ENCODE results near the gene SF3B1. TPM values are rescaled to one million over a fixed set of nuclear protein-coding genes. Genes with fewer than 3 reads are reported as not detected.

Gene SF3B1
- total and polyA plus RNA-seq, 2 of the 13 experiments (the other 11 are each of a cell fraction or from before 2014, with no cell fraction given) = 387 to 750 TPM

DNA sequence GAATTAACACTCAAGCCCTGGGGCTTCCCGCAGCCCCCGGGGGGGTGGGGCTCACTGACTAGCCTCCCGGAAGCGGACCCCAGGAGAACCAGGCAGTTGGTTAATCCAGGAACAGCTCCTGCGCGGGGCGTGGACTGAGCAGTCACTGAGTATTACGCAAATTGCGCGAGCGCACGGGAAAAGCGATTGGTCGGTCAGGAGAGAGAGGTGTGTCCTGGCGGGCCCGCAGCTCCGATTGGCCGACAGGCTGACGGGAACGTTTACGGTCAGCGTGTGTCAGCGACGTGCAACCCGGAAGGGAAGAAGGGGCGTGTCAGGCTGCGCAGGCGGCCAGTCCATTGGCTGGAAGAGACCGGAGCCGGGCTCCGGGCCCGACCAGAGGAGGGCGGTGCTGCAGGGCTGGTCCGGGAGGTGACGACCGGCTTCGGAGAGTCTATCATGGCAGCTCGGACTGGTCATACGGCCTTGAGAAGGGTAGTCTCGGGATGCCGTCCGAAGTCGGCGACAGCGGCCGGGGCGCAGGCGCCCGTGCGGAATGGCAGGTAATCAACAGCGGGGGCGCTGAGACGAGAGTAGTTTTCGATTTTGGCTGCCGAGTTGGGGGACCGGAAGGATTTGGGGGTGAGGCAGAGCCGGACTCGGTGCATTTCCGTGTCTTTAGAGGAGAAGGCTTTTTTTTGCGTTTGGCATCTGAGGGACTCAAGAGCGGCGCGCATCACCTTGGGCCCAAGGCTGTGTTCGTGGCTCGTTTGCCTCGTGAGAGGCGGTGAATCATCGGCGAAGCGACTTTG is 18.5 kb upstream of the SF3B1 start, which contains the start of gene COQ10B (continued):
- TF ChIP-seq, protein P1, sequence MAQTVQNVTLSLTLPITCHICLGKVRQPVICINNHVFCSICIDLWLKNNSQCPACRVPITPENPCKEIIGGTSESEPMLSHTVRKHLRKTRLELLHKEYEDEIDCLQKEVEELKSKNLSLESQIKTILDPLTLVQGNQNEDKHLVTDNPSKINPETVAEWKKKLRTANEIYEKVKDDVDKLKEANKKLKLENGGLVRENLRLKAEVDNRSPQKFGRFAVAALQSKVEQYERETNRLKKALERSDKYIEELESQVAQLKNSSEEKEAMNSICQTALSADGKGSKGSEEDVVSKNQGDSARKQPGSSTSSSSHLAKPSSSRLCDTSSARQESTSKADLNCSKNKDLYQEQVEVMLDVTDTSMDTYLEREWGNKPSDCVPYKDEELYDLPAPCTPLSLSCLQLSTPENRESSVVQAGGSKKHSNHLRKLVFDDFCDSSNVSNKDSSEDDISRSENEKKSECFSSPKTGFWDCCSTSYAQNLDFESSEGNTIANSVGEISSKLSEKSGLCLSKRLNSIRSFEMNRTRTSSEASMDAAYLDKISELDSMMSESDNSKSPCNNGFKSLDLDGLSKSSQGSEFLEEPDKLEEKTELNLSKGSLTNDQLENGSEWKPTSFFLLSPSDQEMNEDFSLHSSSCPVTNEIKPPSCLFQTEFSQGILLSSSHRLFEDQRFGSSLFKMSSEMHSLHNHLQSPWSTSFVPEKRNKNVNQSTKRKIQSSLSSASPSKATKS (CRISPR knock-in tag; IDR thresholded peaks at IDR 0.05) = no peak
- TF ChIP-seq, protein P2, sequence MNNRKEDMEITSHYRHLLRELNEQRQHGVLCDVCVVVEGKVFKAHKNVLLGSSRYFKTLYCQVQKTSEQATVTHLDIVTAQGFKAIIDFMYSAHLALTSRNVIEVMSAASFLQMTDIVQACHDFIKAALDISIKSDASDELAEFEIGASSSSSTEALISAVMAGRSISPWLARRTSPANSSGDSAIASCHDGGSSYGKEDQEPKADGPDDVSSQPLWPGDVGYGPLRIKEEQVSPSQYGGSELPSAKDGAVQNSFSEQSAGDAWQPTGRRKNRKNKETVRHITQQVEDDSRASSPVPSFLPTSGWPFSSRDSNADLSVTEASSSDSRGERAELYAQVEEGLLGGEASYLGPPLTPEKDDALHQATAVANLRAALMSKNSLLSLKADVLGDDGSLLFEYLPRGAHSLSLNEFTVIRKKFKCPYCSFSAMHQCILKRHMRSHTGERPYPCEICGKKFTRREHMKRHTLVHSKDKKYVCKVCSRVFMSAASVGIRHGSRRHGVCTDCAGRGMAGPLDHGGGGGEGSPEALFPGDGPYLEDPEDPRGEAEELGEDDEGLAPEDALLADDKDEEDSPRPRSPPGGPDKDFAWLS (CRISPR knock-in tag; IDR thresholded peaks at IDR 0.05; ENCODE audit: borderline replicate concordance) = peak; percentile 38; the same call in 1 of the 2 replicates
- no peak for TF ChIP-seq SNRNP70 (IDR thresholded peaks at IDR 0.05; ENCODE audit: low read depth, low read length)
- peak; percentile 98 for TF ChIP-seq FOXC1 (CRISPR knock-in tag; IDR thresholded peaks at IDR 0.05; ENCODE audit: borderline replicate concordance)
- TF ChIP-seq ZNF713 (CRISPR knock-in tag; IDR thresholded peaks at IDR 0.05) = no peak
- TF ChIP-seq ELF1 (CRISPR knock-in tag; IDR thresholded peaks at IDR 0.05) = peak; percentile 99
- no peak for TF ChIP-seq FOXO1 (CRISPR knock-in tag; IDR thresholded peaks at IDR 0.05)
- TF ChIP-seq, protein P3, sequence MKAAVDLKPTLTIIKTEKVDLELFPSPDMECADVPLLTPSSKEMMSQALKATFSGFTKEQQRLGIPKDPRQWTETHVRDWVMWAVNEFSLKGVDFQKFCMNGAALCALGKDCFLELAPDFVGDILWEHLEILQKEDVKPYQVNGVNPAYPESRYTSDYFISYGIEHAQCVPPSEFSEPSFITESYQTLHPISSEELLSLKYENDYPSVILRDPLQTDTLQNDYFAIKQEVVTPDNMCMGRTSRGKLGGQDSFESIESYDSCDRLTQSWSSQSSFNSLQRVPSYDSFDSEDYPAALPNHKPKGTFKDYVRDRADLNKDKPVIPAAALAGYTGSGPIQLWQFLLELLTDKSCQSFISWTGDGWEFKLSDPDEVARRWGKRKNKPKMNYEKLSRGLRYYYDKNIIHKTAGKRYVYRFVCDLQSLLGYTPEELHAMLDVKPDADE (CRISPR knock-in tag; IDR thresholded peaks at IDR 0.05) = no peak
- no peak for TF ChIP-seq HOXA9 (CRISPR knock-in tag; IDR thresholded peaks at IDR 0.05; ENCODE audit: borderline replicate concordance)
- peak; percentile 93 for TF ChIP-seq NFYC (CRISPR knock-in tag; IDR thresholded peaks at IDR 0.05)
- peak; percentile 77; the same call in 1 of the 2 replicates for TF ChIP-seq POGZ (CRISPR knock-in tag; IDR thresholded peaks at IDR 0.05)
- TF ChIP-seq PHB2 (IDR thresholded peaks at IDR 0.05; ENCODE audit: partially characterized antibody) = no peak
- peak; percentile 65 for TF ChIP-seq FOXK2 (IDR thresholded peaks at IDR 0.05)
- no peak; the same call in 1 of the 2 replicates for TF ChIP-seq ZNF790 (CRISPR knock-in tag; IDR thresholded peaks at IDR 0.05; ENCODE audit: borderline replicate concordance)
- TF ChIP-seq ZC3H4 (CRISPR knock-in tag; IDR thresholded peaks at IDR 0.05; ENCODE audit: borderline replicate concordance) = peak; percentile 79
- TF ChIP-seq NBN (conservative IDR thresholded peaks at IDR 0.05) = no peak
- no peak for TF ChIP-seq DMTF1 (CRISPR knock-in tag; IDR thresholded peaks at IDR 0.05)
- peak; percentile 51 for TF ChIP-seq ZNF503 (CRISPR knock-in tag; IDR thresholded peaks at IDR 0.05)
- TF ChIP-seq ZNF792 (CRISPR knock-in tag; IDR thresholded peaks at IDR 0.05) = peak; percentile 56; the same call in 1 of the 2 replicates
- TF ChIP-seq HDAC1 (CRISPR knock-in tag; IDR thresholded peaks at IDR 0.05) = peak; percentile 89
- TF ChIP-seq MLLT10 (CRISPR knock-in tag; IDR thresholded peaks at IDR 0.05) = no peak
